ENCODE results near the gene LFNG. TPM values are rescaled to one million over a fixed set of nuclear protein-coding genes. Genes with fewer than 3 reads are reported as not detected.
A peak's percentile ranks its signal among the peaks of the same experiment; 100 is the strongest.
"Not testable (repeated sequence)": the region's sequence is repeated elsewhere in the genome, so short reads cannot be mapped to it uniquely, and the experiment has no call there.

Gene LFNG
- total RNA-seq, 3 donors from 2014 or later (not counting 1 experiment from before 2014, with no cell fraction given) = 140 to 191 (median 176) TPM

DNA sequence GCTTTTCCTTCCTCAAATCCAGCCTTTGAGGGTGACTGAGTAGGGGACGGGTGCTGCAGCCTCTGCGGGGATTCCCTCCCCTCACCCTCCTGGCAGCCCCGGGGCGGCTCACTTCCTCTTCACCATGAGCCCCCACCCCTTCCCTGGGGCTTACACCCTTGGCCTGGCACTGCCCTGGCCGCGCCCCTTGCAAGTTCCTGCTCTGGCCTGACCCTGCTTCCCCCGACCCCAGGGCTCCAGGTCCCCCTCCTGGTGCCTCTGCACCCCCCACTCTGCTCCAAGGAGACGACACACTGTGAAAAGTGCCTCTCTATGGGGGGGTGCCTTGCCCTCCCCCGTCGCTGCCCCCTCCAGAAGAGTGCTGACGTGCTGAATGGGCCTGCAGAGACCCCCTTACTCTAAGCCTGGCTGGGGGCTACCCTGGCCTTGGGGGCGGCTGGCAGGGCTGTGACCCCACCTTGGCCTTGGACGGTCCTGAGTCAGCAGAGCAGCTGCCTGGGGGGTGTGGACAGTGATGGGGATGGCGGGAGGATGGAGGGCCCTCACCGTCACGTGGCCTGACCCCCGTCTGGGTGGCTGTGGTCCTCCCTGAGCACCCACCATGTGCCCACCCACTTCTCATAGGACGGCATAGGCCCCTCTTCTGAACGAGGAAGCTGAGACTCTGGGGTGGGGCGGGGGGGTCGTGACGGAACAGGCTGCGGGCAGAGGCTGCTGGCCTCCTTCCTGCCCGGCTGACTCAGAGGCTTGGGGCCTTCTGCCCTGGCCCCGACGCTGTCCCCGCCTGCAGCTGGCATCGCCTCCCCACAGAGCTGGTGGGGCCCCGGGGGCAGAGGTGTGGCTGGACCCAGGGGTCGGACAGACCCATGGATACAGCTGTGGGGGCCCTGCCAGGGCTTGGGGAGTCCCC is 9.8 kb downstream of the LFNG start:
- peak overlapping the region; percentile 90 to 97 for H3K27ac Mint-ChIP-seq
- WGBS (ENCODE audit: insufficient coverage) = 1% methylated on average over 26 of the region's 30 CpGs
- no peaks in the 10 kb centered on the region for H3K36me3 Mint-ChIP-seq
- Histone ChIP-seq H3K4me3 (ENCODE audit: low read length) (peak overlapping the region; percentile 10), H3K9me3 (ENCODE audit: control insufficient read depth, insufficient read depth, low read length) (no peaks in the 10 kb centered on the region), H3K4me1 (ENCODE audit: control insufficient read depth, insufficient read depth, low read length) (peaks cover 72% of the 10 kb centered on the region), H3K27ac (ENCODE audit: low read length) (peak overlapping the region; percentile 94), H3K27me3 (ENCODE audit: control insufficient read depth, insufficient read depth, low read length) (no peaks in the 10 kb centered on the region), H3K36me3 (ENCODE audit: control insufficient read depth, insufficient read depth, low read length) (peaks cover 40% of the 10 kb centered on the region)
- TF ChIP-seq CTCF (IDR thresholded peaks at IDR 0.05) = no peak
- ATAC-seq (peak; percentile 55 to 75 (median 59)), DNase-seq (peak; percentile 71 to 83)
- peak overlapping the region; percentile 82 for H3K4me3 Mint-ChIP-seq
- peaks cover 26 to 51% of the 10 kb centered on the region in 2 donors for H3K4me1 Mint-ChIP-seq
- intact Hi-C loops (cut with micrococcal nuclease) = loop anchor here (1.0 to 10.0 kb wide), 4 partner anchors 7 to 1285 kb away; partner anchors contain the start of gene BRAT1
- no peaks in the 10 kb centered on the region for H3K27me3 Mint-ChIP-seq (ENCODE audit: low read depth in 2 of 2)
- no peaks in the 10 kb centered on the region for H3K9me3 Mint-ChIP-seq

- H3K36me3 ChIP-seq (ENCODE audit: control insufficient read depth, insufficient read depth, low read length) = peaks cover 35% of the 10 kb centered on the region
- intact Hi-C loops (cut with micrococcal nuclease) = loop anchor here (1.0 to 2.0 kb wide), 3 partner anchors 8 to 24 kb away; partner anchors contain the start of gene BRAT1
- Mint-ChIP-seq H3K27ac (peak overlapping the region; percentile 90 to 97), H3K4me3 (peak overlapping the region; percentile 83), H3K9me3 (no peaks in the 10 kb centered on the region), H3K4me1 (peaks cover 26 to 51% of the 10 kb centered on the region in 2 donors), H3K27me3 (ENCODE audit: low read depth in 2 of 2) (no peaks in the 10 kb centered on the region), H3K36me3 (no peaks in the 10 kb centered on the region)
- DNase-seq = peak; percentile 77 to 93
- H3K4me3 ChIP-seq (ENCODE audit: low read length) = peak overlapping the region; percentile 10
- WGBS (ENCODE audit: insufficient coverage) = under 1% methylated on average over 16 of the region's 16 CpGs
- ATAC-seq = peak; percentile 54 to 75 (median 68)
- peaks cover 63% of the 10 kb centered on the region for H3K4me1 ChIP-seq (ENCODE audit: control insufficient read depth, insufficient read depth, low read length)
- no peaks in the 10 kb centered on the region for H3K27me3 ChIP-seq (ENCODE audit: control insufficient read depth, insufficient read depth, low read length)
- peak overlapping the region; percentile 94 for H3K27ac ChIP-seq (ENCODE audit: low read length)
- no peaks in the 10 kb centered on the region for H3K9me3 ChIP-seq (ENCODE audit: control insufficient read depth, insufficient read depth, low read length)
- no peak for TF ChIP-seq CTCF (IDR thresholded peaks at IDR 0.05)
These were observed 10.8 kb downstream of the LFNG start for GRCh38 chr7:2530071-2530987.

GRCh38 chr7:2530994-2531795 is 11.6 kb downstream of the LFNG start:
- 89% methylated on average over 36 of the region's 43 CpGs for WGBS (ENCODE audit: insufficient coverage)

DNA sequence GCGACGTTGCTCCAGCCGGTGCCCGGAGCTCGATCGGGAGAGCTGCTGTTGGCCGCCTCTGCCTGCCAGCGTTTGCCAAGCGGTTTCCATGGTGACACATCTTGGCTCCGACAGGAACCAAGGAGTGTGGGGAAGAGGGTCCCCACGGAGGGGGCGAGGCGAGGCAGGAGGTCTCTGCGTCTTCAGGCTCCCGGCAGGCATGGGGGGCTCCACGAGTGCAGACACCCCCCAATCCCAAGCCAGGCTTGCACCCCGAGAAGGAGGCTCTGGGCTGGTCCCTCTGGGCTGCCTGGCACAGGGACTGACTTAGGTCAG is 12.2 kb downstream of the LFNG start:
- Mint-ChIP-seq H3K4me1 (peaks cover 26 to 47% of the 10 kb centered on the region in 2 donors), H3K27ac (peak overlapping the region; percentile 54 to 97)
- DNase-seq; H3K27me3 Mint-ChIP-seq (ENCODE audit: low read depth in 2 of 2); H3K4me3 Mint-ChIP-seq; H3K27ac ChIP-seq (ENCODE audit: low read length); H3K27me3 ChIP-seq (ENCODE audit: control insufficient read depth, insufficient read depth, low read length); ATAC-seq; H3K9me3 Mint-ChIP-seq; H3K36me3 Mint-ChIP-seq; H3K9me3 ChIP-seq (ENCODE audit: control insufficient read depth, insufficient read depth, low read length); H3K4me3 ChIP-seq (ENCODE audit: low read length): not testable (repeated sequence)
- 95% methylated on average over 9 of the region's 17 CpGs for WGBS (ENCODE audit: insufficient coverage)
- H3K36me3 ChIP-seq (ENCODE audit: control insufficient read depth, insufficient read depth, low read length) = peaks cover 21% of the 10 kb centered on the region
- intact Hi-C loops (cut with micrococcal nuclease) = loop anchor here (2.0 kb wide), 1 partner anchor 23 kb away; the partner anchor contains the start of gene BRAT1
- H3K4me1 ChIP-seq (ENCODE audit: control insufficient read depth, insufficient read depth, low read length) = peaks cover 49% of the 10 kb centered on the region

More at GRCh38 chr7:2530994-2531795, 11.6 kb downstream of the LFNG start:
- H3K9me3 ChIP-seq (ENCODE audit: control insufficient read depth, insufficient read depth, low read length); H3K9me3 Mint-ChIP-seq; ATAC-seq; H3K27me3 ChIP-seq (ENCODE audit: control insufficient read depth, insufficient read depth, low read length); H3K4me3 ChIP-seq (ENCODE audit: low read length); H3K27me3 Mint-ChIP-seq (ENCODE audit: low read depth in 2 of 2); H3K36me3 Mint-ChIP-seq: not testable (repeated sequence)
- peak overlapping the region; percentile 83 for H3K4me3 Mint-ChIP-seq
- intact Hi-C loops (cut with micrococcal nuclease) = loop anchor here (1.0 to 2.0 kb wide), 3 partner anchors 9 to 24 kb away; partner anchors contain the start of gene BRAT1
- Histone ChIP-seq H3K36me3 (ENCODE audit: control insufficient read depth, insufficient read depth, low read length) (peaks cover 26% of the 10 kb centered on the region), H3K27ac (ENCODE audit: low read length) (peak overlapping the region; percentile 94), H3K4me1 (ENCODE audit: control insufficient read depth, insufficient read depth, low read length) (peaks cover 55% of the 10 kb centered on the region)
- peak overlapping the region; percentile 90 to 97 for H3K27ac Mint-ChIP-seq
- peaks cover 26 to 47% of the 10 kb centered on the region in 2 donors for H3K4me1 Mint-ChIP-seq
- peak in 1 of 2 donors; percentile 45 for DNase-seq

DNA sequence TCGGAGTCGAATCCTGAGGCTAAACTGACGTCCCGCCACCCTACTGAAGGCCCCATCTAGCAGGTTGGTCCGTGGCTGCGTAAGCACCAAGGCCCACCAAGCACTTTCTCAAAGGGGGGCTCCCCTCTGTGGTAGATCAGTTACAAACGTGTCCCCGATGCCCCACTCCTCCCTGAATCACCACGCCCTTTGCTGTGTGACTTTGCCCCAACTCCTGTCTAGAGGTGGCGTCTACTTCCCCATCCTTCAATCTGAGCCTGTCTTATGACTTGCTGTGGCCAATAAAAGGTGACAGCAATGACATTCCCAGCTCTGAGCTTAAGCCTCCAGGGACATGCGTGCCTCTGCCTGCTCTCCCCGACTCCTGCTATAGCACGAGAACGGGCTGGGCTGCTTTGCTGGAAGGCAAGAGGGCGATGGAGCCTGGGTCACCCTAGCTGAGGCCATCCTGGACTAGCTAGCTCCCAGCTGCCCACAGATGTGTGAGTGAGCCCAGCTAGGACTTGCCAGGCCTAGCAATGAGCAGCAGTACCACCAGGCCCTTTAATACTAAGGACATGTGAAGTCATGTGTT is 12.7 kb downstream of the LFNG start:
- H3K9me3 ChIP-seq (ENCODE audit: control insufficient read depth, insufficient read depth, low read length); H3K27me3 Mint-ChIP-seq (ENCODE audit: low read depth in 2 of 2); intact Hi-C loops (cut with micrococcal nuclease); H3K36me3 Mint-ChIP-seq; H3K4me3 Mint-ChIP-seq; ATAC-seq; H3K27me3 ChIP-seq (ENCODE audit: control insufficient read depth, insufficient read depth, low read length); H3K27ac ChIP-seq (ENCODE audit: low read length); H3K4me3 ChIP-seq (ENCODE audit: low read length); H3K9me3 Mint-ChIP-seq: not testable (repeated sequence)
- Mint-ChIP-seq H3K4me1 (peaks cover 22 to 43% of the 10 kb centered on the region in 2 donors), H3K27ac (peak overlapping the region; percentile 54 to 97)
- Histone ChIP-seq H3K36me3 (ENCODE audit: control insufficient read depth, insufficient read depth, low read length) (peaks cover 15% of the 10 kb centered on the region), H3K4me1 (ENCODE audit: control insufficient read depth, insufficient read depth, low read length) (peaks cover 44% of the 10 kb centered on the region)
- peak in 1 of 2 donors; percentile 22 for DNase-seq
- WGBS (ENCODE audit: insufficient coverage) = 79% methylated on average over 9 of the region's 15 CpGs

All from natural killer cell (primary cell).